NCI-H1694 (cell line): Measurements from ENCODE around the gene NDUFA3.
"Not testable (repeated sequence)": the region's sequence is repeated elsewhere in the genome, so short reads cannot be mapped to it uniquely, and the experiment has no call there.

Experiments used
- DNase-seq: peaks from one replicate; lab custom pipeline; 2025; lab: John Stamatoyannopoulos, UW

The NDUFA3 gene

DNA sequence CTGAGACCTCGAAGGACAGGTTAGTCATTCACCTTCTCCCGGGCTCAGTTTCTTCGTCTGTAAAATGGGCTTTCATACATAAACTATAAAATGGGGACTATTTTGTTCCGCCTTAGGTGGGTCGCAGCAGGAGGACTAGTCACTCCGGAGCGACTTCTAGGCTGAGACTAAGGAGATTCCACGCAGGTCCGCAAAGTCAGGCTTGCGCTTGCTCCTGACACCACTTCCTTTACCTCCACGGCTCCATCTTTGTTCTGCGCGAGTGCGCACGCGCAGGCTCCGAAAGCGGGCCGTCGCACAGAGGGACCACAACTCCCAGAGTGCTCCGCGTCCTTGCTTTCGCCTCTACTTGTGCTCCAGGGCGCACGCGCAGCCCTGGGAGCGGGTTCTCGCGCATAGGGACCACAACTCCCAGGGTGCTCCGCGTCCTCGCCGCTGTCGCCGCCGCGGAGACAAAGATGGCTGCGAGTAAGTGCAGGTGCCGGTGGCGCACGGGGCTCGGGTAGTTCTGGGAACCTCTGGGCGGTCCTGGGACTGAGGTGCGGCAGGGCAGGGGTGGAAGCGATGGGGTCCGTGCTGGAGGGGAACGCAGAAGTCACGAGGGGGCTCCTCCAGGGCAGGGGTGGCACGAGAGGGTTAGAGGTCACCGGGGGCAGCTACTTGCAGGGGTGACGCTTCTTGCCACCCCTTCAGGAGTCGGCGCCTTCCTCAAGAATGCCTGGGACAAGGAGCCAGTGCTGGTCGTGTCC lies at the start of gene NDUFA3:
TSS of gene NDUFA3 (plus strand) at position 435 of the 749 bp plus-strand sequence. CDS start at position 459, 24 bp downstream.
- peak; percentile 94 for DNase-seq

DNA sequence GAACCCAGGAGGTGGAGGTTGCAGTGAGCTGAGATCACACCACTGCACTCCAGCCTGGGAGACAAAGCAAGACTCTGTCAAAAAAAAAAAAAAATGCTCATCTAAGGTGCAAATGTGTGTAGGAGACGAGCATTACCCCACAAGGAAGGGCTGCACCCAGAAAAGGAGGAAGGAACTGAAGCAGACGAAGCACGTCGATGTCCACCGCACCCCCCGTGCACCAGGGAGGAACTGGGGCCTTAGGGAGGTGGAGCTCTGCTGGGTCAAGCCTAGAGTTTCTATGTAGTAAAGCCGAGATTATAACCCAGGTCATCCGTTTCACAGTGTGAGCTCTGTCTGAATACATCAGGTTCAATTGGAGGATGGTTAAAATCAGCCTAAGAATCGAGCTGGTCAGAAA lies 40.0 kb upstream of the NDUFA3 start:
- DNase-seq = no peak

DNA sequence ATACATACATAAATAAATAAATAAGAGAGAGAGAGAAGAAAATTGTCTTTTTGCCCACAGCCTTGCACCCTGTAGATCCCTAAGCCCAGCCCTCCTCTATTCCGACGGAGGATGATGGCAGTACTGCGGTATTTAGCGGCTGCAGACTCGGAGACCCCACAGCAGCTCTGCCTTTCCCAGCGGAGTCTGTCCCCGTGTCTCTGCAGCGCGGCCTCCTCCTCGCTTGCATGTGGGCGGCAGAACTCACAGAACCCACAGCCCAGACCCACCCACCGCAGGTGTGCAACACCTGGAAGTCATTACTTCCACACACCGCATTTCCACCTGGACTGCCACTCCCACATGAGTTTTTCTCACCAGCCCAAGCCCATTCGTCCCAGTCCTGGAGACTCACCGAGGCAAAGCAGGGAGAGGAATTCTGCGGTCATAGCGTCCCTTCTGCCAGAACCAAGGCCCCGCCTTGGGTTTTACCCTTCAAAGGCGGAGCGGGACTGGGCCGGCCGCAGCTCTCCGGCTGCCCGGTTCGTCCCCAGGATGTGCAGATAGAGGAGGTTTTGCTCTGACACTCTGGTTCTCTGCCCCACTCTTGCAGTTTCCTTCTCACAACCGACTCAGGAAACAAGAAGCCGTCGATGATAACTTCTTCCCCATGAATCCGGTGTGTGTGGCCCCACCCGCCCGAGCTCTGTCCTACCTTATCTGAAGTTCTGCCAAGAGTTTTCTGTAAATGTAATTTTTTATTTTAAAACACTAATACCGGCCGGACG lies 39.1 kb upstream of the NDUFA3 start, which contains the start of gene VSTM1:
TSS of gene VSTM1 (minus strand) at position 548 of the 767 bp plus-strand sequence. CDS start at position 428, 120 bp downstream.
- no peak for DNase-seq

DNA sequence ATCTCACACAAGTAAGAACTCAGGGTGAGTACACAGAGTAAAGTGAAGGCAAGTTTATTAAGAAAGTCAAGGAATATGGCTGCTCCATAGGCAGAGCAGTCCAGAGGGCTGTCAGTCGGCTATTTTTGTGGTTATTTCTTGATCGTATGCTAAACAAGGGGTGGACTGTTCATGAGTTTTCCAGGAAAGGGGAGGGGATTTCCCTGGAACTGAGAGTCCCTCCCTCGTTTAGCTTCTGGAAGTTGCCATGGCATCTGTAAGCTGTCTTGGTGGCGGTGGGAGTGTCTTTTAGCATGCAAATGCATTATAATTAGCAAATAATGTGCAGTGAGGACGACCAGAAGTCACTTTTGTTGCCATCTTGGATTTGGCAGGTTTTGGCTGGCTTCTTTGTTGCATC lies 33.2 kb upstream of the NDUFA3 start:
- DNase-seq = no peak

DNA sequence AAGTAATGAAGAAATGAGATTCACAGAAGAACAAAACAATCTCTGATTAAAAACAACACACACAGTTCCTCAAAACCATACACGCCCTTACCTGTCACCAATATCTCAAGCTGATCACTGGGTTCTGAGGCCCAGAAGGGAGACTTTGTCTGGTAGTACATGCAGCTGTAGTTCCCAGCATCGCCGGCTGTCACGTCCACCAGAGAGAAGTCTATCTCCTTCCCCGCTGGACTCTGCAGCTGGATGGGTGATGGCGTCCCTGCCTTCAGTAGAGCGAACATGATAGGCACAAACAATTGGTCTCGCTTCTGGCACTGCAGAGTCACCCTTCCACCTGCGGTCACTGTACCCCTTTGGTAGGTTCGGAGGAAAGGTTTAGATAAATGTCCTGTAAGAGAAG lies 28.8 kb upstream of the NDUFA3 start:
- DNase-seq = no peak

DNA sequence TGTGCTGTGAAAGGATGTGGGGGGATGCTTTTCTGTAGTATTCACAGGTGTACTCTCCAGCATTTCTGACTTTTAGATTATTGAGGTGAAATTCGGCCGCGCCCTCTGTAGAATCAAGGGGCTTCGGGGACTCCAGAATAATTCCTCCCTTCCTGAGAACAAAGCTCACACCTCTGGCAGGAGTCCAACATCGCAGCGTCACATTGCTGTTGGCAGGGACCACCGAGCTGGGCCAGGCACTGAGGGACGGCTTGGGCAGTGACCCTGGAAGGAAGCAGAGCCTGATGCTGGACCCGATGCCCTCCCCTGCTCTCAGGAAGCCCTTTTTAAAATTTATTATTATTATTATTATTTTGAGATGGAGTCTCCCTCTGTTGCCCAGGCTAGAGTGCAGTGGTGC lies 27.8 kb upstream of the NDUFA3 start:
- no peak for DNase-seq

DNA sequence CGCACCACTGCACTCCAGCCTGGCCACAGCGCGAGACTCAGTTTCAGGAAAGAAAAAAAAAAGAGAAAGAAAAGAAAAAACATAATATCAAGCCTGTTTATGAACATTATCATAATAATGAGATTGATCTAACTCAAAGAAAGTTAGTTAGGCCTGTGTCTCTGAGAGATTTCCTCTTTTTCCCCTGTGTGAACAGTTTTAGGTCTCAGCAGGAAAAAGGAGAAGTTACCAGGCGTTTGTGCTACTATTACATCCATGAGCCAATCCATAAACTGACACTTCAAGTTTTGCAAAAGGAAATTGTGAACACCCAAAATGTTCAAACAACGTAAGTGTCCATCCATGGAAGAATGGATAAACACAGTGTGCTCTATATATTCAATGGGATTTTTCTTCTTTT lies 25.3 kb upstream of the NDUFA3 start:
- DNase-seq = no peak

DNA sequence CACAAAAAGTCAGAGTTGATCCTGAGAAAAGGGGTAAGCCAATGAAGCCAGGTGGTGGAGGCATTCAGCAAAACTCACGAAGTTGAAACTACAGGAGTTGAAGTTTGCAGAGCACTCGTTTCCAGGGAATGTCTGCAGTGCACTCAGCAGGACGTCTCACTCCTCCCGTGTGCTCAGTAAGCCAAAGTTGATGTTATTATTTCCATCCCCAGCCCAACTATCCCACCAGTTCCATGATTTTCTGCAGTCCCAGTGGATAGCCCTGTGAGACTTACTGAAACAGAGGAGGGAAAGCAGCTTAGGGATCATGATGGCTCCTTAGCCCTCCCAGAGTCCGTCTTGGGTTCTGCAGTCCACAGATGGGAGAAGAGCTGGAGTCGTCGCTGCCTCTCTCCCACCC lies 21.6 kb upstream of the NDUFA3 start, which contains the start of gene TARM1:
TSS of gene TARM1 (minus strand) at position 334 of the 400 bp plus-strand sequence. CDS start at position 309, 25 bp downstream.
- no peak for DNase-seq

DNA sequence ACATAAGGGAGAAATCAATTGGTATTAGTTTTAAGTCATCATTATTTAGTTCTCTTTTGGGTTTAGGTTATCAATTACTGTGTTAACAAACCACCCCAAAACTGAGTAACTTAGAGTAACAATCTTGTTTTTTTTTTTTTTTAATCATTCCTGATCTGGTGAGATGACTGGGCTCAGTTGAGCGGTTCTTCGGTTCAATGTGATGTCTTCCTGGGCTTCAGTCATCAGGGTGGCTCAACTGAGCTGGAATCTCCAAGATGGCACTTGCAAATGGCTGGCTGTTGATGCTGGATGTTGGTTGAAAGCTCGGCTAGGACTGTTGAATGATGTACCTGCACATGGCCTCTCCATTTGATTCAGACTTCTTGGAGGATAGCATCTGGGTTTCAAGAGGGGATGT lies 18.2 kb upstream of the NDUFA3 start:
- DNase-seq = no peak

DNA sequence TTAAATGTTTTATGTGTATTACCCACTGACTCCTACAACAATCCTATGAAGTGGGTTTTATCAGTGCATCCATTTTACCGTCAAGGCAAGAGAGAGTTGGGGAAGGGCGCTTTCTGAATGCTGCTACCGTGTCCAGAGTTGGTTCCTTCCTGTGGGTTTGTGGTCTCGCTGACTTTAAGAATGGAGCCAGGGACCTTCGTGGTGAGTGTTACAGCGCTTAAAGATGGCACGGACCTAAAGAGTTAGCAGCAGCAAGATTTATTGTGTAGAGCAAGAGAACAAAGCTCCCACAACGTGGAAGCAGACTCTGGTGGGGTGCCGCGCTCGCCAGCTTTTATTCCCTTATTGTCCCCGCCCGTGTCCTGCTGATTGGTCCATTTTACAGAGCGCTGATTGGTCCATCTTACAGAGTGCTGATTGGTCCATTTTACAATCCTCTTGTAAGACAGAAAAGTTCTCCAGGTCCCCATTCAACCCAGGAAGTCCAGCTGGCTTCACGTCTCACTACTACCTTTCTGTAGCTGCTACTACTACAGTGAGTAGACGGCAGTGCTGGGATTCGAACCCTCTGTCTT lies 8.1 kb upstream of the NDUFA3 start:
- no peak for DNase-seq

DNA sequence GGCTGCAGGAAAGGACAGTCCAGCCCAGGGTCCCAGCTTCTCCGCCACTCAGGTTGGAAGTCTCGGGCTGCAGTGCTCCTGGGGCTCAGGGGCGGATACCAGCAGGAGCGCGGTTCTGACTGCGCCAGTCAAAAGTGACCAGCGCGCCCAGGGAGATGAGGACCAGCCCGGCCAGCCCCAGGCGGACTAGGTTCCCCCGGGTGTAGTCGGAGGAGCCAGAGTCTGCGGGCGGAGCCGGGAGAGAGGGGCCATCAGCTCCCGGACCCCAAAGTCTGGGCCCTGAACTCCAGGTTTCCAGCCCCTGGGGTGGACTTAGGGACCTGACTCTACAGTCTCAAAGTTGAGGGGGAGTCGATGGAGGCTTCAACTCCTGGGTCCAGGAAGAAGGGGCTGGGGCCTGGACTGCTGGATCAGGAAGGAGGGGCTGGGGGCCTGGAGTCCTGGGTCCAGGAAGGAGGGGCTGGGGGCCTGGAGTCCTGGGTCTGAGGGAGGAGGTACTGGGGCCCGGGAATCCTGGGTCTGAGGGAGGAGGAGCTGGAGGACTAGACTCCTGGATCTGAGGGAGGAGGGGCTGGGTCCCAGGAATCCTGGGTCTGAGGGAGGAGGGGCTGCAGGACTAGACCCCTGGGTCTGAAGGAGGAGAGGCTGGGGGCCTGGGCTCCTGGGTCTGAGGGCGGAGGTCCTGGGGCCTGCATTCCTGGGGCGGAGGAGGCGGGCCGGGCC lies 7.4 kb upstream of the NDUFA3 start:
- no peak for DNase-seq

DNA sequence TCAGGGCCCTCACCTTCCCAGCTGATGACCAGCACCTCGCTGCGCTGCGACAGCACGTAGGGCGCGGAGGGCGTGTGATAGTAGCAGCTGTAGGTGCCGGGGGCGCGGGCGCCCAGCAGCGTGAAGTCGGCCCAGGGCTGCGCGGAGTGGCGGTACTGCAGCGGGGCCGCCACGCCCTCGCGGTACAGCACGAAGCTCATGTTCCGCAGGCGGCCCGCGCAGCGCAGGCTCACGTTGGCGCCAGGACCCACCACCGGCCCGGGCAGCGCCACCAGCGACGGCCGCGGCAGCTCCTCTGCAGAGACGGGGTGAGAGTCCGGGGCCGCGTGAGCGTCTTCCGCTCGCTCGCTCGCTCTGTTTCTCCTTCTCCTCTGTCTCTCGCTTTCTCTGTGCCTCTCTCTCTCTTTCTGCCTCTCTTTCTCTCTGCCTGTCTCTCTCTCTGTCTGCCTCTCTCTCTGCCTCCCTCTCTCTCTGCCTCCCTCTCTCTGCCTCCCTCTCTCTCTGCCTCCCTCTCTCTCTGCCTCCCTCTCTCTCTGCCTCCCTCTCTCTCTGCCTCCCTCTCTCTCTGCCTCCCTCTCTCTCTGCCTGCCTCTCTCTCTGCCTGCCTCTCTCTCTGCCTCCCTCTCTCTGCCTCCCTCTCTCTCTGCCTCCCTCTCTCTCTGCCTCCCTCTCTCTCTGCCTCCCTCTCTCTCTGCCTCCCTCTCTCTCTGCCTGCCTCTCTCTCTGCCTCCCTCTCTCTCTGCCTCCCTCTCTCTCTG lies 6.6 kb upstream of the NDUFA3 start:
- not testable (repeated sequence) for DNase-seq

DNA sequence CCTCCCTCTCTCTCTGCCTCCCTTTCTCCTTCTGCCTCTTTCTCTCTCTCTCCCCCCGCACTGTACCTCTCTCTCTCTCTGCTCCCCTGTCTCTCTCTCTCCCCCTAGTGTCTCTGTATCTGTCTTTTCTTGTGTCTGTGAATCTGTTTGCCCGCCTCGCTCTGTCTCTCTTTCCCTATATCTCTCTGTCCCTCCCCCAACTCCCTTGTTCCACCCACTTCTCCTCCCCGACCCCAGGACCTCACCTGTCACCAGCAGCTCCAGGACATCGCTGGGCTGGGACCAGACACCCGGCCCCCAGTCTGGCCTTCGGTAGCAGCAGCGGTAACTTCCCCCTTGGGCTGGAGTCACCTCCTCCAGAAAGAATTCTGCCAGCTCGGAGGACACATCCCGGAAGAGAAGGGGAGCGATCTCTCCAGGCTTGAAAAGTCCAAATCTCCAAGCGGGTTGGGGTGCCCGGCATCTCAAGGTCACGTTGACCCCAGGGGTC lies 6.0 kb upstream of the NDUFA3 start:
- DNase-seq = no peak

DNA sequence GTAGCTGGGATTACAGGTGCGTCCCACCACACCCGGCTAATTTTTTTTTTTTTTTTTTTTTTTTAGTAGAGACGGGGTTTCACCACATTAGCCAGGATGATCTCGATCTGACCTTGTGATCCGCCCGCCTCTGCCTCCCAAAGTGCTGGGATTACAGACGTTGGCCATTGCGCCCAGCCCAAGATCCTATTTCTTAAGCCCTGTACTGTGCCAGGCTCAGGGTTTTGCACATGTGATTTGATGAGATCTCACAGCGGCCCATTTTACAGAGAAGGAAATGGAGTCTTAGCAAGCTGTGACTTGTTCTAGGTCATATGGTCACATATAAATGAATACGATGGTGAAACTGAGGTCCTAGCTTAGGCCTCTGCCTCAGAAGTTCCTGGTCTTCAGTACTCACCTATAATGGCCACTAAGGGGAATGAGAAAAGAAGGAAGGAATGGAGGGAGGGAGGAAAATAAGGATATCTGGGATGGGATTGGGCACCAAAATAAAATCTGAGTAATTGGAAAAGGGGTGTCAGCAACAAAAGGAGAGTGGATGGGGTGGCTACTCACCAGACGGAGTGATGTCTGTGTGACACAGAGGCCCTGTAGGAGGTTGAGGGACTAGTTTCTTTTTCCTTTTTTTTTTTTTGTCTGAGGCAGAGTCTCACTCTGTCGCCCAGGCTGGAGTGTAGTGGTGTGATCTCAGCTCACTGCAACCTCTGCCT lies 3.3 kb upstream of the NDUFA3 start:
- DNase-seq = no peak

DNA sequence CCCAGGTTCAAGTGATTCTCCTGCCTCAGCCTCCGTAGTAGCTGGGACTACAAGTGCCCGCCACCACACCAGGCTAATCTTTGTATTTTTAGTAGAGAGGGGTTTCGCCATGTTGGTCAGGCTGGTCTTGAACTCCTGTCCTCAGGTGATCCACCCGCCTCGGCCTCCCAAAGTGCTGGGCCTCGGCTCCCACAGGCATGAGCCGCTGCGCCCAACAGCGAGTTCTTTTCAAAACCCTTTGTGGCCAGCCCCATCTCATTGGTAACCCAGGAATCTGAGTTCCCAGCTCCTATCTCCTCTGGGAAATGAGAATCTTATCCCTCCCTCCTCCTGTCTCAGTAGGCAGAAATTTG lies 2.8 kb upstream of the NDUFA3 start:
- not testable (repeated sequence) for DNase-seq

DNA sequence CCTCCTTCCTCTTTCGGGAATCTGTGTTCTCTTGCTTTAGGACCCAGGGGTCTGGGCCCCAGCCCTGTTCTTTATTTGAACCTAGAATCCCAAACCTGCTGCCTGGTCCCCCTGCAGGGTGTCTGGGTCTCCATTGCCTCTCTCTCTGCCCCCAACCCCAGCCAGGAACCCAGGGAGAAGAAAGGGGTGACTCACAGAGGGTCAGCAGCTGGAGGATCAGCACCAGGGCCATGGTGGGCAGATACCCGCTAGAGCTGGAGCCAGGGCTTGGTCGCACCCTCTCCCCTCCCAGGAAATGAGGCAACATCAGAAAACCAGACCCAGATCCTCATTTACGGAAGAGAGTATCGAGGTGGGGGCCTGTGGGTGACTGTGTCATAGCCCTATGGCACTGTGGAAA lies 2.1 kb upstream of the NDUFA3 start, which contains the start of gene OSCAR:
TSS of gene OSCAR (minus strand) at position 243 of the 400 bp plus-strand sequence. CDS start at position 232, 11 bp downstream.
- DNase-seq = no peak

DNA sequence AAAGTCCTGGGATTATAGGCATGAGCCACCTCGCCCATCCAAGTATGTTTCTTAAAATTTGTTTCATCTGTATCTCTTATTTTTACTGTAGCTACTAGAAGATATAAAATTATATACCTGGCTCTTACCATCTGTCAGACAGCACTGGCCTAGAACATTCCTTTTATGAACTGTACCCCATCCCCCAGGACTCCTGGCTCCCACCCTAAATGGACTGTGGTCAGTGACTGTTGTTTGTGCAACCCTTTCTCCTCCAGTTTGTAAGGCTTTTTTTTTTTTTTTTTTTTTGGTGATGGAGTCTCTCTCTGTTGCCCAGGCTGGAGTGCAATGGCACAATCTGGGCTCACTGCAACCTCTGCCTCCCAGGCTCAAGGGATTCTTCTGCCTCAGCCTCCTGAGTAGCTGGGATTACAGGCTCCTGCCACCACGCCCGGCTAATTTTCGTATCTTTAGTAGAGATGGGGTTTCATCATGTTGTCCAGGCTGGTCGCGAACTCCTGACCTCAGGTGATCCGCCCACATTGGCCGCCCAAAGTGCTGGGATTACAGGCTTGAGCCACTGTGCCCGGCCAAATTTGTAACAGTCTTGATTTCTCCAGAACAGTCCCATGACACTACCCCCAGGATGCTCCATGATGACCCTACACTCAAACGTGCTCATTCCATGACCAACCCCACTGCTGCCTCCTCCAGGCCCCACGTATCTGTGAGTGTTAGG lies 2.5 kb downstream of the NDUFA3 start:
- no peak for DNase-seq

DNA sequence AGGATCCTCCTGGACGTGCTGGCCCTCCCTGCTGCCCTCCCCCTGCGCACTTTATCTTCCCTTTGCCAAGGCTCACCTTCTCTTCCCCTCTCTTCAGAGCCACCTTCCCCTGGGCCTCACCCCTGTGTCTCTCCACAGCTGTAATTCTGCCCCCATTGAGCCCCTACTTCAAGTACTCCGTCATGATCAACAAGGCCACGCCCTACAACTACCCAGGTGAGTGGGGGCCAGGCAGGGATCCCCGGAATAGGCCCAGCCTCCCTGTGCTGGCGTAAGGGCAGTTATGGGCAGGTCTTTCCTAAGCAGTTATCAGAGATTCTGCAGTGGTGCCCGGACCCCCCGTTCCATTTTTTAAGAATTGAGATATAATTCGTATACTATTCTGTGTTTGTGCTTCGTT lies 3.1 kb downstream of the NDUFA3 start:
- no peak for DNase-seq

DNA sequence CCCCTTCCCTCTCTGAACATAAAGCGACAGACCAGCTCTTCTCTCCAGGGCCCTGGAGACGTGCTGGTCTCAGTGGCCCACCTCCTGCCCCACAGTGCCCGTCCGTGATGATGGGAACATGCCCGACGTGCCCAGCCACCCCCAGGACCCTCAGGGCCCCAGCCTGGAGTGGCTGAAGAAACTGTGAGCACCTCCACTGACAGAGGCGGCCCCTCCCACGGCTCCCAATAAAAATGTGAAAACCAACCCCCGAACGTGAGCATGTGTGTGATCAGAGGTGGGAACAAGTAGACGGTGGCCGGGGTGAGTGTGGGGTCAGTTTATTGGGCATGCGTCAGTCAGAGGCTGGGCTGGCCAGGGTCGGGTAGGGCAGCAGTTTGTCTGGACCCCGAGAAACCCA lies 4.1 kb downstream of the NDUFA3 start:
- DNase-seq = no peak
